Measurements from ENCODE around the gene ARAP2. TPM values are rescaled to one million over a fixed set of nuclear protein-coding genes. Genes with fewer than 3 reads are reported as not detected.

Gene ARAP2
- total and polyA plus RNA-seq, 2 experiments from 2014 or later: 0.92 to 4.8 TPM

DNA sequence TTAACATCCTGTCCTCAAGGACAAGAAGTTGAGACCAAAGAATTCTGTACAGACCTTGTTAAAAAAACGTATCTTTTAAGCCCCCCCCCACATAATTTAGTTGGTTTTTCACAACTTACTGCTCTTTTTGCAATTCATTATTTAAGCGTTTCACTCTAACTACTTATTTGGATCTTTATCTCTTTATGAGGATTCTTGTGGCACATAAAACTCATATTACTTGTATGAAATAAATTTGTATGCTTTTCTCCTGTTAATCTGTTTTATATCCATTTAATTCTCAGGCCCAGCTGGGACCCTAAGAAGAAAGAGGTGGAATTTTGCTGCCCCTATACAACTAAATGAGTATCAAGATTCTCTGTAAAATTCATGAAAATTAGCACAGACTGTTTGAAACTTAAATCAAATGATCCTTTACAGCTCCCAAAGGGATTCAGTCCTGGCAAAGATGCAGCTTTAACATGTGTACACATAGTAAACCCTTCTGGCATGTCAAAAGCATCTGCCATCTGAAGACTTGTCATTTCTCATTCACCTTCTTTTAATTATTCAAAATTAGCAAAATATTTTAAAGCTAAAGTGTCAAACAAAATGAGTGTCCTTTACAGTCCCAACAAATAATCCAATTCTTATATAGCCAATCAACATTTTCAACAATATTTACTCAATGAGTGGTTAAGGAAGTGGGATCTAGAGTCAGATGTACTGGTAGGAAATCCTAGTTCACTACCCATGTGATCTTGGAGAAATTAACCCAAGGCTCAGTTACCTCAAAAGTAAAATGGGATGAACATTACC, 17.7 kb downstream of the ARAP2 start:
- H3K36me3 ChIP-seq (ENCODE audit: insufficient read depth): no peaks in the 10 kb centered on the region
- no peaks in the 10 kb centered on the region for H3K9me2 ChIP-seq (ENCODE audit: insufficient read depth)
- no peaks in the 10 kb centered on the region for H3K27me3 Mint-ChIP-seq (ENCODE audit: insufficient read depth, low read depth, poor library complexity)
- H3K9me3 Mint-ChIP-seq: no peaks in the 10 kb centered on the region
- no peak overlapping the region for H3K4me2 ChIP-seq
- no peaks in the 10 kb centered on the region for H3K4me1 Mint-ChIP-seq
- H3K36me3 Mint-ChIP-seq (ENCODE audit: low read depth): no peaks in the 10 kb centered on the region
- H3K27me3 ChIP-seq (ENCODE audit: insufficient read depth): no peaks in the 10 kb centered on the region
- H3K4me1 ChIP-seq (ENCODE audit: insufficient read depth): no peaks in the 10 kb centered on the region
- H4K20me1 ChIP-seq (replicated peaks; ENCODE audit: insufficient read depth): no peaks in the 10 kb centered on the region
- H3K27ac Mint-ChIP-seq: no peak overlapping the region
- no peaks in the 10 kb centered on the region for H3F3A ChIP-seq (replicated peaks; ENCODE audit: low read depth)
- no peak overlapping the region for H3K27ac ChIP-seq (ENCODE audit: low read depth)
- no peak overlapping the region for H2AFZ ChIP-seq
- DNase-seq (ENCODE audit: low spot score) (no peak), ATAC-seq (no peak)
- H3K79me2 ChIP-seq (replicated peaks; ENCODE audit: insufficient read depth): no peaks in the 10 kb centered on the region
- TF ChIP-seq STAT1 (IDR thresholded peaks at IDR 0.05; ENCODE audit: unreplicated experiment): no peak
- TF ChIP-seq ZNF114 (CRISPR knock-in tag; IDR thresholded peaks at IDR 0.05): no peak
- no peak for TF ChIP-seq EZH2 (IDR thresholded peaks at IDR 0.05; ENCODE audit: low read depth, unreplicated experiment)
- TF ChIP-seq, protein P1, sequence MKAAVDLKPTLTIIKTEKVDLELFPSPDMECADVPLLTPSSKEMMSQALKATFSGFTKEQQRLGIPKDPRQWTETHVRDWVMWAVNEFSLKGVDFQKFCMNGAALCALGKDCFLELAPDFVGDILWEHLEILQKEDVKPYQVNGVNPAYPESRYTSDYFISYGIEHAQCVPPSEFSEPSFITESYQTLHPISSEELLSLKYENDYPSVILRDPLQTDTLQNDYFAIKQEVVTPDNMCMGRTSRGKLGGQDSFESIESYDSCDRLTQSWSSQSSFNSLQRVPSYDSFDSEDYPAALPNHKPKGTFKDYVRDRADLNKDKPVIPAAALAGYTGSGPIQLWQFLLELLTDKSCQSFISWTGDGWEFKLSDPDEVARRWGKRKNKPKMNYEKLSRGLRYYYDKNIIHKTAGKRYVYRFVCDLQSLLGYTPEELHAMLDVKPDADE (IDR thresholded peaks at IDR 0.05): no peak
- TF ChIP-seq CREB1 (CRISPR knock-in tag; IDR thresholded peaks at IDR 0.05; ENCODE audit: low read depth): no peak
- no peak for TF ChIP-seq JUNB (IDR thresholded peaks at IDR 0.05; ENCODE audit: unreplicated experiment)
- TF ChIP-seq EZH2phosphoT487 (IDR thresholded peaks at IDR 0.05; ENCODE audit: unreplicated experiment): no peak
- TF ChIP-seq NANOG (IDR thresholded peaks at IDR 0.05; ENCODE audit: borderline replicate concordance): no peak
- no peak for TF ChIP-seq ZNF331 (CRISPR knock-in tag; IDR thresholded peaks at IDR 0.05; ENCODE audit: low read depth)
- TF ChIP-seq, protein P2, sequence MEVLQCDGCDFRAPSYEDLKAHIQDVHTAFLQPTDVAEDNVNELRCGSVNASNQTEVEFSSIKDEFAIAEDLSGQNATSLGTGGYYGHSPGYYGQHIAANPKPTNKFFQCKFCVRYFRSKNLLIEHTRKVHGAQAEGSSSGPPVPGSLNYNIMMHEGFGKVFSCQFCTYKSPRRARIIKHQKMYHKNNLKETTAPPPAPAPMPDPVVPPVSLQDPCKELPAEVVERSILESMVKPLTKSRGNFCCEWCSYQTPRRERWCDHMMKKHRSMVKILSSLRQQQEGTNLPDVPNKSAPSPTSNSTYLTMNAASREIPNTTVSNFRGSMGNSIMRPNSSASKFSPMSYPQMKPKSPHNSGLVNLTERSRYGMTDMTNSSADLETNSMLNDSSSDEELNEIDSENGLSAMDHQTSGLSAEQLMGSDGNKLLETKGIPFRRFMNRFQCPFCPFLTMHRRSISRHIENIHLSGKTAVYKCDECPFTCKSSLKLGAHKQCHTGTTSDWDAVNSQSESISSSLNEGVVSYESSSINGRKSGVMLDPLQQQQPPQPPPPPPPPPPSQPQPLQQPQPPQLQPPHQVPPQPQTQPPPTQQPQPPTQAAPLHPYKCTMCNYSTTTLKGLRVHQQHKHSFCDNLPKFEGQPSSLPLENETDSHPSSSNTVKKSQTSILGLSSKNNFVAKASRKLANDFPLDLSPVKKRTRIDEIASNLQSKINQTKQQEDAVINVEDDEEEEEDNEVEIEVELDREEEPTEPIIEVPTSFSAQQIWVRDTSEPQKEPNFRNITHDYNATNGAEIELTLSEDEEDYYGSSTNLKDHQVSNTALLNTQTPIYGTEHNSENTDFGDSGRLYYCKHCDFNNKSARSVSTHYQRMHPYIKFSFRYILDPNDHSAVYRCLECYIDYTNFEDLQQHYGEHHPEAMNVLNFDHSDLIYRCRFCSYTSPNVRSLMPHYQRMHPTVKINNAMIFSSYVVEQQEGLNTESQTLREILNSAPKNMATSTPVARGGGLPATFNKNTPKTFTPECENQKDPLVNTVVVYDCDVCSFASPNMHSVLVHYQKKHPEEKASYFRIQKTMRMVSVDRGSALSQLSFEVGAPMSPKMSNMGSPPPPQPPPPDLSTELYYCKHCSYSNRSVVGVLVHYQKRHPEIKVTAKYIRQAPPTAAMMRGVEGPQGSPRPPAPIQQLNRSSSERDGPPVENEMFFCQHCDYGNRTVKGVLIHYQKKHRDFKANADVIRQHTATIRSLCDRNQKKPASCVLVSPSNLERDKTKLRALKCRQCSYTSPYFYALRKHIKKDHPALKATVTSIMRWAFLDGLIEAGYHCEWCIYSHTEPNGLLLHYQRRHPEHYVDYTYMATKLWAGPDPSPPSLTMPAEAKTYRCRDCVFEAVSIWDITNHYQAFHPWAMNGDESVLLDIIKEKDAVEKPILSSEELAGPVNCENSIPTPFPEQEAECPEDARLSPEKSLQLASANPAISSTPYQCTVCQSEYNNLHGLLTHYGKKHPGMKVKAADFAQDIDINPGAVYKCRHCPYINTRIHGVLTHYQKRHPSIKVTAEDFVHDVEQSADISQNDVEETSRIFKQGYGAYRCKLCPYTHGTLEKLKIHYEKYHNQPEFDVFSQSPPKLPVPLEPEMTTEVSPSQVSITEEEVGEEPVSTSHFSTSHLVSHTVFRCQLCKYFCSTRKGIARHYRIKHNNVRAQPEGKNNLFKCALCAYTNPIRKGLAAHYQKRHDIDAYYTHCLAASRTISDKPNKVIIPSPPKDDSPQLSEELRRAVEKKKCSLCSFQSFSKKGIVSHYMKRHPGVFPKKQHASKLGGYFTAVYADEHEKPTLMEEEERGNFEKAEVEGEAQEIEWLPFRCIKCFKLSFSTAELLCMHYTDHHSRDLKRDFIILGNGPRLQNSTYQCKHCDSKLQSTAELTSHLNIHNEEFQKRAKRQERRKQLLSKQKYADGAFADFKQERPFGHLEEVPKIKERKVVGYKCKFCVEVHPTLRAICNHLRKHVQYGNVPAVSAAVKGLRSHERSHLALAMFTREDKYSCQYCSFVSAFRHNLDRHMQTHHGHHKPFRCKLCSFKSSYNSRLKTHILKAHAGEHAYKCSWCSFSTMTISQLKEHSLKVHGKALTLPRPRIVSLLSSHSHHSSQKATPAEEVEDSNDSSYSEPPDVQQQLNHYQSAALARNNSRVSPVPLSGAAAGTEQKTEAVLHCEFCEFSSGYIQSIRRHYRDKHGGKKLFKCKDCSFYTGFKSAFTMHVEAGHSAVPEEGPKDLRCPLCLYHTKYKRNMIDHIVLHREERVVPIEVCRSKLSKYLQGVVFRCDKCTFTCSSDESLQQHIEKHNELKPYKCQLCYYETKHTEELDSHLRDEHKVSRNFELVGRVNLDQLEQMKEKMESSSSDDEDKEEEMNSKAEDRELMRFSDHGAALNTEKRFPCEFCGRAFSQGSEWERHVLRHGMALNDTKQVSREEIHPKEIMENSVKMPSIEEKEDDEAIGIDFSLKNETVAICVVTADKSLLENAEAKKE (CRISPR knock-in tag; IDR thresholded peaks at IDR 0.05): no peak
- no peak for TF ChIP-seq POLR2AphosphoS5 (IDR thresholded peaks at IDR 0.05; ENCODE audit: low read depth)
- TF ChIP-seq, protein P3, sequence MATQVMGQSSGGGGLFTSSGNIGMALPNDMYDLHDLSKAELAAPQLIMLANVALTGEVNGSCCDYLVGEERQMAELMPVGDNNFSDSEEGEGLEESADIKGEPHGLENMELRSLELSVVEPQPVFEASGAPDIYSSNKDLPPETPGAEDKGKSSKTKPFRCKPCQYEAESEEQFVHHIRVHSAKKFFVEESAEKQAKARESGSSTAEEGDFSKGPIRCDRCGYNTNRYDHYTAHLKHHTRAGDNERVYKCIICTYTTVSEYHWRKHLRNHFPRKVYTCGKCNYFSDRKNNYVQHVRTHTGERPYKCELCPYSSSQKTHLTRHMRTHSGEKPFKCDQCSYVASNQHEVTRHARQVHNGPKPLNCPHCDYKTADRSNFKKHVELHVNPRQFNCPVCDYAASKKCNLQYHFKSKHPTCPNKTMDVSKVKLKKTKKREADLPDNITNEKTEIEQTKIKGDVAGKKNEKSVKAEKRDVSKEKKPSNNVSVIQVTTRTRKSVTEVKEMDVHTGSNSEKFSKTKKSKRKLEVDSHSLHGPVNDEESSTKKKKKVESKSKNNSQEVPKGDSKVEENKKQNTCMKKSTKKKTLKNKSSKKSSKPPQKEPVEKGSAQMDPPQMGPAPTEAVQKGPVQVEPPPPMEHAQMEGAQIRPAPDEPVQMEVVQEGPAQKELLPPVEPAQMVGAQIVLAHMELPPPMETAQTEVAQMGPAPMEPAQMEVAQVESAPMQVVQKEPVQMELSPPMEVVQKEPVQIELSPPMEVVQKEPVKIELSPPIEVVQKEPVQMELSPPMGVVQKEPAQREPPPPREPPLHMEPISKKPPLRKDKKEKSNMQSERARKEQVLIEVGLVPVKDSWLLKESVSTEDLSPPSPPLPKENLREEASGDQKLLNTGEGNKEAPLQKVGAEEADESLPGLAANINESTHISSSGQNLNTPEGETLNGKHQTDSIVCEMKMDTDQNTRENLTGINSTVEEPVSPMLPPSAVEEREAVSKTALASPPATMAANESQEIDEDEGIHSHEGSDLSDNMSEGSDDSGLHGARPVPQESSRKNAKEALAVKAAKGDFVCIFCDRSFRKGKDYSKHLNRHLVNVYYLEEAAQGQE (IDR thresholded peaks at IDR 0.05; ENCODE audit: unreplicated experiment): no peak
- TF ChIP-seq, protein P4, sequence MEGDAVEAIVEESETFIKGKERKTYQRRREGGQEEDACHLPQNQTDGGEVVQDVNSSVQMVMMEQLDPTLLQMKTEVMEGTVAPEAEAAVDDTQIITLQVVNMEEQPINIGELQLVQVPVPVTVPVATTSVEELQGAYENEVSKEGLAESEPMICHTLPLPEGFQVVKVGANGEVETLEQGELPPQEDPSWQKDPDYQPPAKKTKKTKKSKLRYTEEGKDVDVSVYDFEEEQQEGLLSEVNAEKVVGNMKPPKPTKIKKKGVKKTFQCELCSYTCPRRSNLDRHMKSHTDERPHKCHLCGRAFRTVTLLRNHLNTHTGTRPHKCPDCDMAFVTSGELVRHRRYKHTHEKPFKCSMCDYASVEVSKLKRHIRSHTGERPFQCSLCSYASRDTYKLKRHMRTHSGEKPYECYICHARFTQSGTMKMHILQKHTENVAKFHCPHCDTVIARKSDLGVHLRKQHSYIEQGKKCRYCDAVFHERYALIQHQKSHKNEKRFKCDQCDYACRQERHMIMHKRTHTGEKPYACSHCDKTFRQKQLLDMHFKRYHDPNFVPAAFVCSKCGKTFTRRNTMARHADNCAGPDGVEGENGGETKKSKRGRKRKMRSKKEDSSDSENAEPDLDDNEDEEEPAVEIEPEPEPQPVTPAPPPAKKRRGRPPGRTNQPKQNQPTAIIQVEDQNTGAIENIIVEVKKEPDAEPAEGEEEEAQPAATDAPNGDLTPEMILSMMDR (conservative IDR thresholded peaks at IDR 0.05; ENCODE audit: low read depth in 2 of 2): no peak
- no peak overlapping the region for H3K4me3 Mint-ChIP-seq
- H3K4me3 ChIP-seq: no peak overlapping the region

Data from GM23338 (cell line).